RWPE1 (cell line): ENCODE measurements around the gene PRPH.
"Not testable (repeated sequence)": the region's sequence is repeated elsewhere in the genome, so short reads cannot be mapped to it uniquely, and the experiment has no call there.

ENCODE experiments used
- CTCF ChIA-PET: fragments of 350-600 bp; sonication (Branson Sonifier 250); formaldehyde crosslinking; extraction: SDS; loops from one replicate; lab custom pipeline; 2021; lab: Yijun Ruan, JAX
- POLR2A ChIA-PET: fragments of 400-600 bp; formaldehyde crosslinking; extraction: SDS; loops from one replicate; lab custom pipeline; 2020; ENCODE audit warnings: antibody characterized with exemption; ENCODE audit not compliant: low non-redundant PET; lab: Yijun Ruan, JAX
- DNase-seq: peaks from one replicate; pipeline ENCODE4 v3.0.0; 2012; ENCODE audit warnings: low spot score
- H3K27ac ChIP-seq: fragments of 450-650 bp; 2 replicates; pipeline ENCODE4 v1.5.1; 2017
- CTCF ChIP-seq: fragments of 450-650 bp; conservative IDR thresholded peaks from 2 replicates; pipeline ENCODE4 v1.5.1; 2017; ENCODE audit warnings: low read depth, mild to moderate bottlenecking

Gene PRPH

GRCh38 chr12:49331380-49332222 lies 36.7 kb downstream of the PRPH start:
- CTCF ChIA-PET, result interaction anchor here (0.5 to 2.6 kb wide), 19 partner anchors 9 to 372 kb away, joined by 3 to 30 read pairs (median 4); partner anchors contain the start of genes DNAJC22, PRPH and TROAP
- TF ChIP-seq CTCF, result peak; percentile 85
- POLR2A ChIA-PET, result interaction anchor here (0.7 kb wide), 1 partner anchor 36 kb away, joined by 3 read pairs; the partner anchor contains the start of gene SPATS2
- H3K27ac ChIP-seq, result peak overlapping the region; percentile 54
- peak; percentile 72 for DNase-seq

- no peak for DNase-seq
- POLR2A ChIA-PET, result no interaction called here
- CTCF ChIA-PET, result interaction anchor here (0.6 to 2.6 kb wide), 14 partner anchors 9 to 371 kb away, joined by 3 to 30 read pairs (median 4); partner anchors contain the start of genes DNAJC22 and TROAP
- TF ChIP-seq CTCF, result no peak
- H3K27ac ChIP-seq, result peak overlapping the region; percentile 54
Observed at GRCh38 chr12:49332441-49332861, 37.5 kb downstream of the PRPH start.

- H3K27ac ChIP-seq, result no peak overlapping the region
- POLR2A ChIA-PET, result no interaction called here
- no peak for DNase-seq
- TF ChIP-seq CTCF, result no peak
- CTCF ChIA-PET, result interaction anchor here (0.6 to 2.6 kb wide), 2 partner anchors 9 to 15 kb away, joined by 4 to 30 read pairs; no protein-coding TSS in a partner anchor
Observed at GRCh38 chr12:49332891-49333371, 38.0 kb downstream of the PRPH start.

- ChIA-PET POLR2A (interaction anchor here (0.7 kb wide), 1 partner anchor 174 kb away, joined by 3 read pairs; no protein-coding TSS in a partner anchor), CTCF (interaction anchor here (2.6 kb wide), 1 partner anchor 8 kb away, joined by 30 read pairs; no protein-coding TSS in a partner anchor)
- H3K27ac ChIP-seq, DNase-seq: not testable (repeated sequence)
Observed at GRCh38 chr12:49333778-49334177, 38.8 kb downstream of the PRPH start.

GRCh38 chr12:49334226-49334625 lies 39.3 kb downstream of the PRPH start:
- no peak for DNase-seq
- ChIA-PET POLR2A (no interaction called here), CTCF (interaction anchor here (0.6 kb wide), 1 partner anchor 481 kb away, joined by 3 read pairs; no protein-coding TSS in a partner anchor)
- no peak for TF ChIP-seq CTCF
- no peak overlapping the region for H3K27ac ChIP-seq

GRCh38 chr12:49334681-49335080 lies 39.7 kb downstream of the PRPH start:
- TF ChIP-seq CTCF, result no peak
- peak overlapping the region; percentile 15; the same call in 1 of the 2 replicates for H3K27ac ChIP-seq
- ChIA-PET CTCF (interaction anchor here (0.6 to 1.4 kb wide), 6 partner anchors 13 to 481 kb away, joined by 3 to 6 read pairs (median 4); no protein-coding TSS in a partner anchor), POLR2A (no interaction called here)
- no peak for DNase-seq
